T-helper 22 cell (primary cell): ENCODE data around the gene CASP3.
"Not testable (repeated sequence)": the region's sequence is repeated elsewhere in the genome, so short reads cannot be mapped to it uniquely, and the experiment has no call there.

Experiments
- DNase-seq: peaks from one replicate; pipeline ENCODE4 v3.0.0-alpha.2; 2020; ENCODE audit warnings: low read depth

CASP3 gene

DNA sequence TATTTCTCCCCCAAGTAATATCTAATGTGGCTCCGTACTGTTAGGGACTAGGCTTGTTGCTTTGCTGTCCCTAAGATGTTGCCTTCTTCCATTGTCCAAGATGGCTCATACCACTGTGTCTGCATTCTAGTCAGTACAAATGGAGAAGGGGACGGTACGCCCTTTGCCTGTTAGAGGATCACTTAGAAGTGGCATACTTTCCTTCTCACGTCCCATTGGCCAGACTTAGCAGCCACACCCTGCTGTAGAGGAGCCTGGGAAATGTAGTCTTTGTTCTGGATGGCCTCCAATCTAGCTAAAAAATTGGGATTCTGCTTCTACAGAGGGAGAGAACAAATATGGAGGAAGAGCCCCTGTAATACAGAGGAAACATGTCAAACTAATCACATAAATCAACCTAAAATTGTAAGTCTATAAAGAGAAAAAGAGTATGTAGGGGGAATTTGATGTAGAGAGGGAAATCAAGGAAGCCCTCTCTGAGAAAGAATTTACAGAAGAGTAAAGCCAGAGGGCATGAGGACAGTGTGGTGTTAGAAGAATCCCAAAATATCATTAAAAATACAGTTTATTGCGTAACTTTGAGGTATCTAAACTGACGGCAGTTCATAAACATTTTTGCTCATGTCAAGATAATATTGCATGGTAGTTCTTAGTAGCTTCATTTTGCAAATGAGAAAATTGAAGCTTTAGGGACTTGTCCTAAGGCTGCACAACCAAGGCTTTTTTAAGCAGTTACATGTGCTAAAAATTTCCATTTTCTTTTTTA is 15.4 kb upstream of the CASP3 start:
- no peak for DNase-seq

DNA sequence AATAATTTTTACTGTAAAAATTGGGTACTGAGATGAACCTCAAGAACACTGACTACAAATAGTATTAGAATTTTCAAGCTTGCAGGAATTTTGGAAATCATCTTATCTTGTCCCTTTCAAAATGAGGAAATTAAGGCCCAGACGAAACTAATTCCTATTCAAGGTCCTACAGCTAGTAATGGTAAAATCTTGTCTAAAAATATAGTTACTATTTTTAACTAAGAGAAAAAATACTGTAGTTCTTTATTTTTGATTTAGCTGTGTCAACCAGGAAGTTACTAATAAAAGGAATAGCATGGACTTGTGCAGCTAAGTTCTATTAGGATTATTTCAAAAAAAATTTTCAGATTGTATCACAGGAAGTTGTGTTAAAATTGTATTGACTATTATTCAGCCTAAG is 13.0 kb upstream of the CASP3 start:
- DNase-seq, result no peak

DNA sequence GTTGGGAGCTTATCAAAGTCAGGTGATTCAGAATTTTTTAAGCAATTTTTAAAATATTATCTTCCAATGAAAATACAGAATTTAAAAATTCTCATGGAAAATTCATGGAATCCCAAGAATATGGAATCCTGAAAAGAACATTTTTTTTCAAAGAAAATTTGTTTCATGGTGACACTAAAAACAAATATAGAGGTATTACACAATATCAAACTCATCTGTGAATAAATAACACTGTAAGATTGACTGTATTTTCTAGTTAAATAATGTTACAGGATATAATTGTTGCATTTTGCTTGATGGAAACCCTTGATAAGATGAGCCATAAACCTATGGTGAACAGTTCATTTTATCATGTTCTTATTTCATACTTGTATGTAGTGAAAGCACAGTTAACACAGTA is 11.7 kb upstream of the CASP3 start:
- DNase-seq, result no peak

DNA sequence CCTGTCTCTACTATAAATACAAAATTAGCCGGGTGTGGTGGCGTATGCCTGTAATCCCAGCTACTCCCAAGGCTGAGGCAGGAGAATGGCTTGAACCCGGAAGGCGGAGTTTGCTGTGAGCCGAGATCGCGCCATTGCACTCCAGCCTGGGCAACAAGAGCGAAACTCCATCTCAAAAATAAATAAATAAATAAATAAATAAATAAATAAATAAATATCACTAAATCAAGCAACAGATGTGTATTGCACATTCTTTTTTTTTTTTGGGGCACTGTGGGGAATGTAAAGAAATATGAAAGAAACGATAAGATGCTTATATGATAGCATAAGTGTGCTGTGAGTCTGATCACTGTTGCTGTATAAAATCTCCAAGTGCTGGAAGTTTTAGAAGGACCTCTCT is 8.6 kb upstream of the CASP3 start:
- not testable (repeated sequence) for DNase-seq

DNA sequence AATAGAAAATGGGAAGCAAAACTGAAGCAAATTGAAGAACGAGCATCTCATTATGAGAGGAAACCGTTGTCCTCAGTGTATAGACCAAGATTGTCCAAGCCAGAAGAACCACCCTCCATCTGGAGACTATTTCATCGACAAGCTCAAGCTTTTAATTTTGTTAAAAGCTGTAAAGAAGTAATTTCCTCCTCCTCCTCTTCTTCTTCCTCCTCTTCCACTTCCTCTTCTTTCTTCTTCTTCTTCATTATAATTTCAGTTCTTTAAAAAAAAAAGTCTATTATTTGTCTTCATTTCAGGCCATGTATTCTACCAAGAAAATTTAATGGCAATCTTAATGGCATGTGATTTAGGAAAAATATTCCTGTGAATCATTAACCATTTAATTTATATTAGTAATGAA is 7.9 kb upstream of the CASP3 start:
- no peak for DNase-seq

DNA sequence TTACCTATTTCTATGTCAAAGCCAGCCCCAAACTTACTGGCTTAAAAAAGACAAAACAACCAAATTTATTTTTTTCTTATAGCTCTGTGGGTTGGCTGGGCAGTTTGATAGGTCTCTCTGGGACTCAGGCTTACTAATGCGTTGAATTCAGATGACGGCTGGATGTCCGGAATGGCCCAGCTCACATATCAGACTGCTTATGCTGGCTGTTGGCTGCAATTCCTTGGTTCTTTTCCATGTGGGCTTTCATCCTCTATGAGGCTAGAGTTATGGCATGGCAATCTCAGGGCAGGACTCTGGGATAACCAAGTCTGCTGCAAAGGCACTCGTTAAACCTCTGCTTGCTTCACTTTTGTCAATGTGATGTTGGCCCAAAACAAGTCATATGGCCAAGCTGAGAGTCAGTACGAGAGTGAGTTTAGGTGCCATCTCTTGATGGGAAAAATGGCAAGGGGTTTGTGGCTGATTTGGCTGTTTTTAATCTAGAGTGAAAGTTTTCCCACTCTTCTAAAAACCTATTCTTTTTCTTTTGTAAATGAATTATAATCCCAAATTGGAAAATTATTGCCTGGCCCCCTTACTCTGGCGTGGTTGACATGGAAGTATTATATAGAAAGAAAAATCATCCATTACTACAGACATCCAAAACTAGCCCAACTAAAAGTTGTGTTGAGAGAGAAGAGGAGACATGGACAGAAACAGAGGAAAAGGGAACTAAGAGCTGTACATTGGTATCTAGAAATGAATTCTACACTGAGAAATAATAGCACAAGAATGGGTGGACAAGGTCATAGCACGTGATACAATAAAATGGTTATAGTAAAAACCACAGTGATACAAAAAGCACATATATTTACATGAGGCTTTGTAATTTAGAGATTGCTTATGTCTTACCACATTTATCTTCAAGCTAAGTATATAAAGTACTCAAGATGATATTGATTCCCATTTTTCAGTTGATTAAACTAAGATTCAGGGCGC is 6.9 kb upstream of the CASP3 start:
- DNase-seq, result no peak

DNA sequence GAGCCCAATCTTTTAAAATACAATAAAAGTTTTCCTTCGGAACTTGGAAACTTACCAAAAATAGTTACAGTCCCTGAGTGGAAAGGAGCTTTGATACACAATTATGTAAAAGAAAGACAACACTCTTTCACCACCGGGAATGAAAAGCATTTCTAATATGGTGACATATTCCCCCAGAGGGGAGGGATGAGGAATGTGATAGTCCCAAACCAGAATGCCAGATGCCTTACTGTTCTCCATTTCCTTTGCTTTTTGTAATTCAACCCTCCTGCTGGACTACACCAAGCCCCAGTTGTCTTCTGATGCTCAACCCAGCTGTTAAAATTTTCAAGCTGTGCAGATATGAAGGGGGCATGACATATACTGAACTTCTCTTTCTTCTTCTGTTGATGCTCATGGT is 4.4 kb upstream of the CASP3 start:
- no peak for DNase-seq

DNA sequence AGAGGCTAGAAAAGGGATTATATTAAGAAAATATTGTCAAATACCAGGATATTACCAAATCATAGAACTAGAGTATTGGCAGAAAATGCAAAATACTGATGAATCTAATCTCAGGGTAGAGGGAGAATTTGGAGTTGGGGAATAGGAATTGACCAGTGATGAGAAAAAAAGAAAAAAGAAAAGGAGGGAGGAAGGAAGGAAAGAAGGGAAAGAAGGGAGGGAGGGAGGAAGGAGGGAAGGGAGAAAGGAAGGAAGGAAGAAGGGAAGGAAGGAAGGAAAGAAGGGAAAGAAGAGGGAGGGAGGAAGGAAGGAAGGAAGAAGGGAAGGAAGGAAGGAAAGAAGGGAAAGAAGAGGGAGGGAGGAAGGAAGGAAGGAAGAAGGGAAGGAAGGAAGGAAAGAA is 3.4 kb upstream of the CASP3 start:
- not testable (repeated sequence) for DNase-seq

DNA sequence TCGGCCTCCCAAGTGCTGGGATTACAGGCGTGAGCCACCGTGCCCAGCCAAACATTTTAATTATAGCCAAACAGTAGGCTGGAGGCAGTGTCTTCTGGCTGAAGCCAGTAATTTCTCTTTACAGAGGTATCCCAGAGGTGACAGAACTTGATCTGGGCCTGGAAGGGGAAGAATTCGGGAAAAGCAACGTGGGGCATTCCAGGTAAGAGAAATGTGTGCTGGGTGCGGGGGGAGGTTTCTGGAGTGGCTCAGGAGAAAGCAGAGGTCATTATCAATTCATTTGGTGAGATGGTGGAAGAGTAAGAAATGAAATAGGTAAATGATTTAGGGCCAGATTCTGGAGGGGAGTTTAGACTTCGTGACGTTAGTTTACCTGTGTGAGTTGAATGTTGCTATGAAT is 2.7 kb upstream of the CASP3 start:
- no peak for DNase-seq

DNA sequence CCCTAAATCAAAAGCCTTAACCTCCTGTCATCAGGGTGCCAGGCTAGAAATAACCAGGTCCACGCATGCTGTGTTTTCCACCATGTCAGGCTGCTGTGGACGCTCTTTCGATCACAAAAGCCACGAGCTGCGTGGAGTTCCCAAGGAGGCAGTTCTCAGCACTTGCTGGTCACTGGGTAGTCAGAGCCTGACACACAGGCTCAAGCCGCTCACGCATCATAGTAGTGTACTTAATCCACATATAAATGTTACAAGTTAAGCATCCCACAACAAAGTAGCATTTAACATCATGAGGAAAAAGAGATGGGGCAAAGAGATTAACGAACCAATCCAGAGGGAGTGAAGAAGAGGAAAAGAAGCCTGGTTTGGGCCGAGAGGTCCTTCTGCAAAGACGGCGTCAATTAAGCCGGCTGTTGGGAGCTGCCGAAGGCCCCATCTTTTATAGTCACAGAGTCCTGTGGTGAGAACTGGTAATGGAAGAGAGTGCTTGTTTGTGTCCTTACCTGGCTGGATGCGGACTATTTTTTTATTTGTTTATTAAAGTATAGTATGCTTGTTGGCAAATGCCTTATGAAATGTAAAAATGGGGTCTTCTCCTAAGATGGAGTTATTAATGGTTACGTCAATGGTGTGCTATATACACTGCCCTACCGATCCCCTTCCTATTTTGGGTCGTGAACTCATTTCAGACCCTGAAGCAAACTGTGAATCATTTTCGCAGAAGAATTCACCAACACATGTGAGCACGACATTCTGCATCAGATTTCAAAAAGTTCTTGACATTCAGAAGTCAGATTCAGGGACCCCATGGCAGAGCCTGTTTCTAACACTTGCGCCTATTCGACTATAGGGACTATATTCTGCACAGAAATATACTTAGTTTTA is 966 bp upstream of the CASP3 start:
- no peak for DNase-seq

DNA sequence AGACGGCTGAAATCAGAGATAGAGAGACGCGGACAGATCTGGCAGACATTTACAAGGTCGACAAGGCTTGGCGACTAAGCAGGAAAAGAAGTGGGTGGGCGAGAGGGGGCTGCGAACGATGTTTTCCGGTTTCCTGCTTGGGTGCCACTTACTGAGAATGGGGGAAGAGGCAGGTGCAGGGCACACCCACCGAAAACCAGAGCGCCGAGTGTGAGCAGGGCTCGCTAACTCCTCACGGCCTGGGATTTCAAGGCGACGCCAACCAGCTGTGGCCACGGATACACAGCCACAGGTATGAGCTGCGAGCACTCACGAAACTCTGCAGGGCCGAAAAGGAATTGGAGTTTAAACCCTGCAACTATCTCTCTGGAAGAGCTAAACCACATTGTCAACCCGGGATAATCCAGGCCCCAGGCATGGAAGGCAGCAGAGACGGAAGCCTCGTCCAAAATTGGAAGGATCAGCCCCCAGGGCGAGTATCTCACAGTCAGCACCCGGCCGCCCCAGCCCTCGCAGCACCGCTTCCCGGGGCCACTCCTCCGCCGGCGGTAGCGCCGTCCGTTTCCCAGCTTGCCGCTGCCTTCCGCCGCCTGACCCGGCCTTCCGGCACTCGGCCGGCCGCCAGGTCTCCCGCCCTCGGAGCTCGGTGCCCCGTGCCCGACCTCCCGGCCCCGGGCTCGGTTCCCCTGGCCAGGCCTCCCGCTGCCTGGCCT is 778 bp downstream of the CASP3 start:
- DNase-seq, result peak; percentile 12

DNA sequence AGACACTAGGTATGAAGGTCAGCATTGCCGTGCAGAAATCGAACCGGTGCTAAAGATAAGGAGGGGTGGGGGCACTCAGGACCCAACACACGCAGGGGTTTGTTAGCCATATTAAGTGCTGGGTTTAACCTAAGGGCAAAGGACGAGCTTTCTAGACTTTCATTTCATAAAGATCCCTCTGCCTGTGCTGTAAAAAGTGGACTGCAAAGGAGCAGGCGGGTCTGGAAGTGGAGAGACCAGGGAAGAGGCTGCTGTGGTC is 1.3 kb downstream of the CASP3 start:
- no peak for DNase-seq

DNA sequence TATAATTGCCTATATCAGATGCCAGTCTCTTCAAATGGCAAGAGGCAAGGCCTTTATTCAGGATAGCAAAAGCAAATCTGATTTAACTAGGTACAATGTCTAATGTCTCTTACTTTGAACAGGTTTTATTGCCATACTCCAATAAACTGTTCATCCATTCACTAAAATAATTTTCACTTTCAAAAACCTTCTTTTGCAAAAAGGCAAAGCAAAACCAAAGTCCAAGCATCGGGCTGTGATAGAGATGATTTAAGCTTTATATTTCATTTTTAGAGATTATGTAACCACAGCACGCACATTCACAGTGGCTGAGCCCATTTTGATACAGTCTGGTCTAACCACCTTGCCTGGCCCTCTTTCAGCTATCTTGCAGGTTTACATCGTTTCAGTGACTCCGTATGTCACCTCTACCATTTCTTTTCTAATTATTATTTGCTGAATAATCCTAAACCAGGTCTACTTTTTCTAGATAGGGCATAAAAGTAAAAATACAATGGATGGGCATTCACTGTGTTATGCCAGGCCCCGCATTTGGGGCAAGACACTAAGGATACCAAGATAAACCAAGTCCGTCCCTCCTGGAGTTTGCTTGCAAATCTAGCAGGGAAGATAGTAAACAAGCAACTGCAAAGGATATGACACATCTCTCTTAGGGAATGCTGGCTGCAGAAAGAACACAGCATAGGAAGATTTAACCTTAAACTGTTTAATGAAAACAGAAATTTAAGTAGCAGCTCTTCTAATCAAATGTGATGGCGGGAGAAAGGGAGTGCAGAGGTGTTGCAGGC is 1.8 kb downstream of the CASP3 start:
- no peak for DNase-seq

DNA sequence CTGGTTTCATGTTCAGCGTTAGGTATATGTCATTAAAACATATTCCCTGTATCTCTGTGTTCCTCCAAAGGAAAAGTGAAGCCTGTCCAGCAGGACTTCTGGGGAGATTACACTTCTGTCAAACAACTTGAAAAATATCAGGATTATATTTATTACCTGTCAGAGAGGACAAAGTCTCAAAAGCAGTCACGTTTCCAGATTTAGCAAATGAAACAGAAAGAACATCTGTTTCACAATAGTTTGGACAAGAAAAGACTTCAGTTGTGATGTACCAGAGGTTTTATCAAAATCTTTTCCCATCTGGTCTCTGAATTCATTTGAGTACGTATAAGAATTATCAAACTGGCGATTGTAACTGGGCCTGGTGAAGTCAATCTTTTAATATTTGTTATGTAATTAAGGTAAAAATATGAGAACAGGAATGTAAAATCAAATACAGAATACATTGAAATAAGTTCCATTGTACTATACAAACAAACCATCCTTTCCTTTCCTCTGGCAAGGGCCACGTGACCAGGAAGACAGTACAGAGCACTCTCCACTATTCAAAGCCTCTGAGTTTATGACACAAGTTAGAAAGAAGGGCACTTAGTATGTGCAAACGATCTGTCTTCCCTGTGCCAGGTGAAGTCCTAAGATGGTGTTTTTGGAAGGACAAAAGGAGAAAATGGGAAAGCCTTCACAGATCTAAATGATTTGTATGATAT is 3.2 kb downstream of the CASP3 start:
- no peak for DNase-seq

DNA sequence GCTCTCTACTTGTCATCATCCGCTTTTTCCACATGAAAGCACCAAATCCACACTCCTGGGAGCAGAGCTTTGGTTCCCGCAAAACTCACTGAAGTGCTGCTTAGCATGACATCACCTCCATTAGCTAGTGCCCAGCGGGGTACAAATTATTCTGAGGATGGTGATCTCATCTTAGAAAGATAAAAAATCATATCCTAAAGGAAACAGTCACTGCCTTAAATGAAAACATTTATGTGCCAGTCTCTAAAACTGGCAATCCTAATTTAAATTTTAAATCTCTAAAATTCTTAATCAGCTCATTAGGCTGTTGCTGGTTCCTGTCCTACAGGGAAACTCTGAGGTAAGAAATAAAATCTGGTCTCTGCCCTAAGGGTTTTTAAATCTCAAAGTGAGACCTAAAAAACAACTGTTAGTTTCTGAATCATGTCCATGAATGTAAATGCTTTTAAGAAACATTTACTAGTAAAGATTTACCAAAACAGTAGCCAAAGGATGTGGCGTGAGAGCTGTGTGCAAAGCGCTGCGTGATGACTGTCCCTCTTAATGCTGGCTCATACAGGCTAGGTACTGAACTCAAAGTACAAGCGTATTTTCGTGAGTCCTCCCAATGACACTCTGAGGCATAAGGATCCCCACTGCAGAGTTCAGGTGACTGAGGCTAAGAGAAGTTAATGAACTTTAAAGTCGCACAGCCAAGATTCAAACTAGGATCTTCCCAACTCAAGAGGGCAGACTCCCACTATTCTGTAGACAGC is 4.5 kb downstream of the CASP3 start:
- no peak for DNase-seq

DNA sequence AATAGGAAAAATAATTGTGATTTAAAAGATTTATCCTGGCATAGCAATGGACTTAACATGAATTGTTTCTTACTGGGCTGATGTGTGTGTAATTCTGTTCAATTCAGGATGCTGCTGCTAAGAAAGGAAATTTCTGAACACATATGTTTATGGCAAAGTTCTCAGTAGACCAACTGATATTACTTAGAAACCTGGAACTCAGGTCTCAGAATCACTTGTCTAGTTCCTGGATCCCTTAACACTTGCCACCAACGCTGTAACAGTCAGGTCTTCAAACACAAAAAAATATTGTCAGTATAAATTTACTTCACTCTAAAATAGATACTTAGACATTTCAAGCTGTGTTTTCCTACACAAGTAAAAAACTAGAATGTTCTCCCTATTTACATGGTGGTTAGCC is 5.5 kb downstream of the CASP3 start:
- no peak for DNase-seq

DNA sequence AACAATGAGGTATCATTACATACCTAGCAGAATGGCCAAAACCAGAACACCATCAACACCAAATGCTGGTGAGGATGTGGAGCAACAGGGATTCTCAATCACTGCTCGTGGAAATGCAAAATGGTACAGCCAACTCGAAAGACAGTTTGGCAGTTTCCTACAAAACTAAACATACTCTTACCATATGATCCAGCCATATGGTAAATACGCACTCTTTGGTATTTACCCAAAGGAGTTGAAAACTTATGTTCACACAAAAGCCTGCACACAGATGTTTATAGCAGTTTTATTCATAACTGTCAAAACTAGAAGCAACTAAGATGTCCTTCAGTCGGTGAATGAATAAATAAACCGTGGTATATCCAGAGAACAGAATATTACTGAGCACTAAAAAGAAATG is 7.8 kb downstream of the CASP3 start:
- no peak for DNase-seq

DNA sequence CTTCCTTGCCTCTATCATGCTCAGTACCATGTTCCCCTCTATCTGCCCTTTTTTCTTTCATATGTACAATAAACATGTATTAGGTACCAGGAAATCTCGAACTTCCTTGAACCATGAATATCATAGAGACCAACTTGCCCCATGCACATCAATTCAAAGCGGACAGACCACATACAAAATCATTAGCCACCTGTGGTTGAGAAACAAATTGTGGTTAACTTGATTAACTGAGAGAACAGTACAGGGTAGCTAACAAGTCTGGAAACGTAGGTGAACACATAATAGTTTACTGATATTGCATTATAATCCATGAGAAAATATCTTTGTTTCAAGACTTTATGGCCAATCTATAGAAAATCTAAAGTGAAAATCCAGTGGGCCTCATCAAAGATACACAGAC is 8.2 kb downstream of the CASP3 start:
- DNase-seq, result no peak

DNA sequence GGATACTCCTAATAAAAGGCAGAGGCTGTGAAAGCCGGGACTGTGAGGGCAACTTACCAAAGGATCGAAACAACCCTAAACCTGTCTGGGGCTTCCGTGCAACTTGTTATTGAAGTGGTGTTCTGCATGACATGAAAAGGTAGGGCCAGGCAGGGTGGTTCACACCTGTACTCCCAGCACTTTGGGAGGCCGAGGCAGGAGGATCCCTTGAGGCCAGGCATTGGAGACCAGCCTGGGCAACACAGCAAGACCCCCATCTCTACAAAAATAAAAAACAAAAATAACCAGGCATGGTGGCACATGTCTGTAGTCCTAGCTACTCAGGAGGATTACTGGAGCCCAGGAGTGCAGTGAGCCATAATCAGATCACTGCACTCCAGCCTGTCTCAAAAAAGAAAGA is 12.3 kb downstream of the CASP3 start:
- no peak for DNase-seq

DNA sequence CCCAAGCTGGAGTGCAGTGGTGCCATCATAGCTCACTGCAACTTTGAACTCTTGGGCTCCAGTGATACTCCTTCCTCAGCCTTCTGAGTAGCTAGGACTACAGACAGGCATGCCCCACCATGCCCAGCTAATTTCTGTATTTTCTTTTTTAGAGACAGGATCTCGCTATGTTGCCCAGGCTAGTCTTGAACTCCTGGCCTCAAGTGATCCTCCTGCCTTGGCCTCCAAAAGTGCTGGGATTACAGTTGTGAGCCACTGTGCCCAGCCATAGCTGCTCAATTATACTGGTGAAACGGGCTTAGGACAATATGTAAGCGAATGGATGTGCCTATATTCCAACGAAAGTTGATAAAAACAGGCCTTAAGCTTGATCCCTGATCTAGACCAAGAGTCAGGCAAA is 13.1 kb downstream of the CASP3 start:
- DNase-seq, result no peak
